GM19193 (cell line): ENCODE data around the gene SPAG9.

Source experiments
- POLR2A ChIP-seq: IDR thresholded peaks from 4 replicates; pipeline ENCODE4 v1.6.1; 2011; ENCODE audit not compliant: insufficient read depth, insufficient read length; ENCODE audit errors: extremely low read depth

The SPAG9 gene

GRCh38 chr17:51065466-51065865 lies 55.2 kb downstream of the SPAG9 start:
- no peak for TF ChIP-seq POLR2A

GRCh38 chr17:51064061-51064735 lies 56.5 kb downstream of the SPAG9 start:
- no peak for TF ChIP-seq POLR2A

- no peak for TF ChIP-seq POLR2A
Measured at GRCh38 chr17:51060396-51060795, 60.3 kb downstream of the SPAG9 start.

- no peak for TF ChIP-seq POLR2A
Measured at GRCh38 chr17:51059781-51060180, 60.9 kb downstream of the SPAG9 start.

GRCh38 chr17:51057534-51057933 lies 63.1 kb downstream of the SPAG9 start:
- no peak for TF ChIP-seq POLR2A

- no peak for TF ChIP-seq POLR2A
Measured at GRCh38 chr17:51056813-51057510, 63.7 kb downstream of the SPAG9 start.

GRCh38 chr17:51054748-51055147 lies 65.9 kb downstream of the SPAG9 start:
- TF ChIP-seq POLR2A, result no peak

- TF ChIP-seq POLR2A, result no peak
Measured at GRCh38 chr17:51052235-51052634, 68.4 kb downstream of the SPAG9 start.

GRCh38 chr17:51050291-51051033 lies 70.2 kb downstream of the SPAG9 start:
- TF ChIP-seq POLR2A, result no peak

GRCh38 chr17:51046514-51047384 lies 73.9 kb downstream of the SPAG9 start:
- TF ChIP-seq POLR2A, result no peak

- TF ChIP-seq POLR2A, result no peak
Measured at GRCh38 chr17:51046046-51046445, 74.6 kb downstream of the SPAG9 start.

- no peak for TF ChIP-seq POLR2A
Measured at GRCh38 chr17:51045621-51046020, 75.0 kb downstream of the SPAG9 start.

GRCh38 chr17:51044976-51045375 lies 75.7 kb downstream of the SPAG9 start:
- no peak for TF ChIP-seq POLR2A

GRCh38 chr17:51036084-51036483 lies 84.6 kb downstream of the SPAG9 start:
- TF ChIP-seq POLR2A, result no peak

GRCh38 chr17:51035431-51035830 lies 85.2 kb downstream of the SPAG9 start:
- no peak for TF ChIP-seq POLR2A
